GM21619 (cell line): Measurements from ENCODE around the gene C15orf62.

Experiments
- ATAC-seq: cut with Tn5 transposase; IDR thresholded peaks from one replicate; pipeline ENCODE4 v1.9.1; 2021; ENCODE audit not compliant: unreplicated experiment

Gene C15orf62

GRCh38 chr15:40782609-40783227, 12.9 kb downstream of the C15orf62 start:
- ATAC-seq: no peak

DNA sequence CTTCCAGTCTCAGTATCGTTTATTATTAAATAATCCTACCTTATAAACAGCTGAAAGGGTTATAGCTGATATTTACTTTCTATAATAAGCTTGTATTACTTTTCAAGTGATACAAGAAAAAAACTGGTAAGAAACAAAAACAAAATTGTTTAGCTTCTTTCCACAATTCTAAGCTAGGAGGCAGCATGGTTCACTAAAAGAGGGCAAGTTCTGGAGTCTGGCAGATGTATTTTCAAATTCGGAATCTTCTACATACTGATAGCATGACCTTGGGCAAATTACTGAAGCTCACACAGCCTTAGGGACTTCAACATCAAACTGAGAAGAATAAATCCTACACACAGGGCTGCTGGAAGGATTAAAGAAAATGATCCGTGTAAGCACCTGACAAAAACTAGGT, 15.4 kb downstream of the C15orf62 start:
- no peak for ATAC-seq

DNA sequence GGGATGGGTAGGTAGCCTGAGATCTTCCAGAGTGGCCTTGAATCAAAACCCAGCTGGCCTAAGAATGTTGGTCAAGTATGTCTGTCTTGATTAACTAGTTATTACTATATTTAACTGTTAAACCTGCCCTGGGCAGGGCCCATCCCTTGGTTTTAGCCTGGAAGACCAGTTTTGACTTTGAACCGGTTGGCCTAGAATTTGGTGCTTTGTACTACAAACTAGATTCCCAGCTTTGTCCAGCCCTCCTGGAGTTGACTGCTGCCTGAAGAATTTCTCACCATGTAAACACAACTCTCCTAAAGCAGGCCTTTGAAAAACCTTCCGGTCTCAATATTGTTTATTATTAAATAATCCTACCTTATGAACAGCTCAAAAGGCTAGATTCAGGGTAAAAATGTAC, 16.0 kb downstream of the C15orf62 start:
- no peak for ATAC-seq

DNA sequence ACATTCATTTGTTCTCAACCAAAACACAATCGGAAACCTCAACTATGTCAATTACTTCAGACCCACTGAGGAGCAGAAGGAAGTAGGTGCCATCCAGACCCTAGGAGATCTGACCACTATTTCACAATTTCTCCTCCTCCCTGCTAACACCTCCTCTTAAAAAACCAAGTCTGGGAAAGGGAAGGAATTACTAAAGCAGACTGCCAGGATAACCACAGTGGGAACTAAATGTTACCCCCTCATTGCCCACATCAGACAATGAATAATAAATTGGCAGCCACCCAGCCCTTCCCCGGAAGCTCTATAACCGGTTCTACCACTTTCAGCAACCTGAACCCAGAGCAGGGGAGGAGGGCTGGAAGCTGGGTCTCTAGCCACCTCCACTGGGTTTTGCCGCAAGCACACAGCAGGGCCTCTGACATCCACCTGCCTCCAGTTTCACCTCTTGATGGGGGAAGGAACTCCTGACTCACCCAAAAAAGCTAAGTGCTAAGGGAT, 17.6 kb downstream of the C15orf62 start:
- ATAC-seq: no peak

DNA sequence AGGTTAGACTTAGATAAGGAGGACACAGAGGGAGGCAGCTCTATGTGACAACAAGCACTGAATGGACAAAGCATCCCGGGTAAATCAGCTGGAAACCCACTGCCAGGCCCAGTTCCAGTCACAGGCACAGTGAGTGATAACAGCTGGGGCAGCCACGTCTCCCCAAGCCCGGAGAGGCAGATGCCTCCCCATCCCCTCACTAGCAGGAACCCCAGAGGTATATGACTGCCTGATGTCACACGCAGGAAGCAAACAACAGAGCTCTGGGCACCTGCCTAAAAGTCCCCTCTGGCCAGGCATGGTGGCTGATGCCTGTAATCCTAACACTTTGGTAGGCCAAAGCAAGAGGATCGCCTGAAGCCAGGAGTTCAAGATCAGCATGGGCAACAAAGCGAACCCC, 18.2 kb downstream of the C15orf62 start:
- ATAC-seq: no peak

GRCh38 chr15:40789119-40789518, 19.3 kb downstream of the C15orf62 start:
- no peak for ATAC-seq

GRCh38 chr15:40789999-40790398, 20.2 kb downstream of the C15orf62 start:
- ATAC-seq: no peak

DNA sequence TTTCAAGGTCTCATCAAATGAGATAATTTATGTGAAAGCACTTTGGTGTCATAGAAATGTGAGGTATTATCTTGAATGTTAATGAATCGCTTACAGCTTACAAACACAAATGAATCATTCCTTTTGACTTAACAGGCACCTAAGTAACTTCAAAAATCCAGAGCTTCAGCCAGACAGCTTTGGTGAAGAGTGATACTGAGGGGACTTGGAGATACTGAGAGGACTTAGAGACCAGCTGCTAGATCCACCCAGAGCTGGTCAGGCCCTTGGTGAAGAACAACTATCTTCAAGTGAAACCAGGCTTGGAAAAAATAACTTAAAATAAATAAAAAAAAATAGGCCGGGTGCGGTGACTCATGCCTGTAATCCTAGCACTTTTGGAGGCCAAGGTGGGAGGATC, 20.9 kb downstream of the C15orf62 start:
- ATAC-seq: no peak

DNA sequence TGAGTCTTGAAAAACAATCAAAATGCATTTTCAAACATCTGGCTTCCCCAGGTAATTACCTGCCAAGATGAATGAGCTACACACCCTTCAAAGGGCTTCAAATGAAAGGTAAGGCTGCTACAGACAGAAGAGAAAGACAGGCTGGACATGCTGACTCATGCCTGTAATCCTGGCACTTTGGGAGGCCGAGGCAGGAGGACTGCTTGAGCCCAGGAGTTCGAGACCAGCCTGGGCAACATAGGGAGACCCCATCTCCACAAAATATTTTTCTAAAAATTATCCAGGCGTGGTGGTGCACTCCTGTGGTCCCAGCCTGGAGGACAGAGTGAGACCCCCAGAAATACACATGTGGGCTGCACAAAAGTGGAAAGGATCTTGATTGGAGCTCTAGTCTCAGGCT, 22.6 kb downstream of the C15orf62 start:
- no peak for ATAC-seq

DNA sequence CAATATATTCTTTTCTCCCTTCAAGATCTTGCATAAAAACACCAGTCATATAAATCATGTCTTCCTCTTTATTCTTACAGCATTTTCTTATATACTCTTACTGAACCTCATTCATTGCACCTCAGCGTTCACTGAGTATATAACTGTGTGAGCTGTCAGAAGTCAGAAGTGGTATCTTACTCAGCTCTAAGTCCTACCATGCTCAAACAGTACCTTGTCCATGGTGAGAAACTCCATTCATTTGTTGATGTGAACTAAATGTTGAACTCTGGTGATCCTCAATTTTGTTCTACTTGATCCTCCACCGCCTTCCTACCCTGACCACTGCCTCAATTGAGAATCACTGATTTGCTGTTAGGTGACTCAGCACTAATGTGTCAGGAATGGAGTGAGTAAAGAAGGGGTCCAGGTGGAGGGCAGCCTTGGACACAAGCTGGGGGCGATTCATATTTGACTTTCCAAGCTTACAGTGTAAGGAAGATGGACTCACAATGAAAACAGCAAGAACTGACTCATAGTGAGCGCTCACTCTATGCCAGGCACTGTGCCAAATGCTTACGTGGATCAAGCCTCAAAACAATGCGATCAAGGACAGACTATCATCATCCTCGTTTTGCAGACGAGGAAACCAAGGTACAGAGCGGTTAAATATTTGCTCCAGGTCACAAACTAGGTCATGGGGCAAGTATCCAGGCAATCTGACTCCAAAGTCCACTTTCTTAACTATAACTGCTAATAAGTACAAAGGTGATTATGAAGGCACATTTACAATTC, 23.6 kb downstream of the C15orf62 start:
- ATAC-seq: no peak

- ATAC-seq: no peak
These were observed 26.3 kb downstream of the C15orf62 start for GRCh38 chr15:40796041-40796440.

- no peak for ATAC-seq
These were observed 26.7 kb downstream of the C15orf62 start for GRCh38 chr15:40796512-40796911.

GRCh38 chr15:40799523-40799922, 29.7 kb downstream of the C15orf62 start:
- no peak for ATAC-seq

GRCh38 chr15:40803076-40803475, 33.3 kb downstream of the C15orf62 start:
- ATAC-seq: no peak

GRCh38 chr15:40803688-40804087, 33.9 kb downstream of the C15orf62 start:
- no peak for ATAC-seq

GRCh38 chr15:40806672-40807027, 36.9 kb downstream of the C15orf62 start:
- no peak for ATAC-seq

DNA sequence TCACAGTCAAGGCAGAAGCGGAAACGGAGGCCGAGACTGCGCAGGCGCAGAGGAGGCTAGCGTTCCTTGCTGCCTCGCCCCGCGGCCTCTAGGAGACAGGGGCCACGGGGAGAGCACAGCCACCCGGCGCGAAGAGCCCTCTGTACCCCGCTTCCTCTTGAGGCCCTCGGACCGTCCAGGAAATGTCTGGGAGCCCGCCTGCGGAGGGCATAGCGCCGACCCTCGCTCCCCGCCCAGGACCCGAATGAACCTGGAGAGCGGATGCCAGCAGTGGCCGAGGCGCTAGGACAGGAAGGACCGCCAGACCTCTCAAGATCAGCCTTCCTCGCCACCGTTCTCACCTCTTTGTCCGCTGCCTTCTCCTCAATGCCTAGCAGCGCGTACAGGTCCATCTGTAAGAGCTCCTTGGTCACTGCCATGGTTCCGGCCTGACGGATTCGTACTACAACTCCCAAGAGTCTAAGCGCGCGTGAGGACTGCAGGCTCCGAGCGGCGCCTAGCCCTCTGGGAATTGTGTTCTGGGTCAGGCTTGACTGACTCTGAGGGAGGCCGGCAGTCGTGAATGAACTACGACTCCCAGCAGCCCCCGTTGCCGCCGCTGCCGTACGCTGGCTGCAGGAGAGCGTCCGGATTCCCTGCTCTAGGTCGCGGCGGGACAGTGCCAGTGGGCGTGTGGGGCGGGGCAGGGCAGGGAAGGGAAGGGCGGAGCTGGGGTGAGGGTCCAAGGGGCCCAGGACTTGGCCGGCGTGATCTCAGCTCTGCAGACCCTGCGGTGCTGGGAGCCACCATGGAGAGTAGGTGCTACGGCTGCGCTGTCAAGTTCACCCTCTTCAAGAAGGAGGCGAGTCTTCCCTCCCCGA, 37.5 kb downstream of the C15orf62 start, which contains the start of the genes DNAJC17 and ZFYVE19:
Gene DNAJC17 (minus strand): TSS at position 446 of the 860 bp plus-strand sequence. CDS start 27 bp downstream, at position 419.
Gene ZFYVE19 (plus strand): TSS at position 62 of the 860 bp plus-strand sequence. CDS start 501 bp downstream, at position 563.
- peak; percentile 93 for ATAC-seq

GRCh38 chr15:40807888-40808461, 38.2 kb downstream of the C15orf62 start:
- no peak for ATAC-seq

GRCh38 chr15:40808861-40809450, 39.2 kb downstream of the C15orf62 start:
- ATAC-seq: no peak

DNA sequence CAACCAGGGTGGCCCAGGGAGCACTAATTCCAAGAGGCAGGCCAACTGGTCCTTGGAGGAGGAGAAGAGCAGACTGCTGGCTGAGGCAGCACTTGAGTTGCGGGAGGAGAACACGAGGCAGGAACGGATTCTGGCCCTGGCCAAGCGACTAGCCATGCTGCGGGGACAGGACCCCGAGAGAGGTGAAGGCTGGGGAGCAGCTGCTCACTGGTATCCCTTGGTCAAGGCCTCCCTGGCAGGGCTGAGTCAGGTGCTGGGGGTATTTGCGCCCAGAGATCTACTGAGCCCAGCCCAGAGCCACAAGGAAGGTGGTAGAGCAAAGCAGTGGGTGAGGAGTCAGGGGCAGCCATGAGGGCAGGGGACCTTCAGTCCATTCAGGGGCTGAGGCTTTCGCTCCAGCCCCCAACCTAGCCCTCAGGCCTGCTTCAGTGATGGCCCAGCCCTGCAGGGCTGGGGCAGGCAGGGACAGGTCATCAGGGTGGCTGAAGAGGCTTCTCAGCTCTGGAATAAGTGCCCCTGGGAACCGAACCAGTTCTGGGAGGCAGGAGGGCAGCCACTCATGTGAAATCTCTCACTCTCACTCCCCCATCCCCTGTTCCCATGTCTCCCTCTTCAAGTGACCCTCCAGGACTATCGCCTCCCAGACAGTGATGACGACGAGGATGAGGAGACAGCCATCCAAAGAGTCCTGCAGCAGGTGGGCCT, 43.1 kb downstream of the C15orf62 start:
- no peak for ATAC-seq
